NCI-H2107 treated with DMSO at 0.1 percent for 48 hours (cell line): ENCODE results near the gene ZNF678.
"Not testable (repeated sequence)": the region's sequence is repeated elsewhere in the genome, so short reads cannot be mapped to it uniquely, and the experiment has no call there.

ENCODE experiments used
- DNase-seq: peaks from one replicate; lab custom pipeline; 2025; ENCODE audit not compliant: unreplicated experiment; lab: John Stamatoyannopoulos, UW

Gene ZNF678

GRCh38 chr1:227596222-227596621 is 32.9 kb downstream of the ZNF678 start:
- not testable (repeated sequence) for DNase-seq

DNA sequence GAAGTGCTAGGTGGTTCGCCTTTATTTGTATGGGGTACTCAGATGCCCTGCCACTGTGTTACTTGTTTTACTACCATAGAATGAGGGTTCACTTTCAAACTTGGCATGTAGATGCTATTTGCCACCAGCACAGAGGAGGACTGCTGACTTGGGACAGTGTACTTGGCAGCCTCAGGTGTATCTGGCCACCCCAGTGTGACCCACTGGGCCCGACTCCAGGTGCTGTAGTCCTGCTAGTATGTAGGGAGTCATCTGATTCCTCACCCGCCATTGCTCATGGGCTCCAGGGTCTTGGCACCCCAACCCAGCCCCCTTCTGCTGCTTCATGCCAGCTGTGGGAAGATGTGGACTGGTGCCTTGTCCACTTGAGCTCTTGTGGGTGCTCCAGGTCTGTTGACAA is 40.0 kb downstream of the ZNF678 start:
- DNase-seq, result no peak

- DNase-seq, result no peak
Observed at GRCh38 chr1:227604446-227604845, 41.1 kb downstream of the ZNF678 start.

- not testable (repeated sequence) for DNase-seq
Observed at GRCh38 chr1:227606271-227606670, 42.9 kb downstream of the ZNF678 start.

DNA sequence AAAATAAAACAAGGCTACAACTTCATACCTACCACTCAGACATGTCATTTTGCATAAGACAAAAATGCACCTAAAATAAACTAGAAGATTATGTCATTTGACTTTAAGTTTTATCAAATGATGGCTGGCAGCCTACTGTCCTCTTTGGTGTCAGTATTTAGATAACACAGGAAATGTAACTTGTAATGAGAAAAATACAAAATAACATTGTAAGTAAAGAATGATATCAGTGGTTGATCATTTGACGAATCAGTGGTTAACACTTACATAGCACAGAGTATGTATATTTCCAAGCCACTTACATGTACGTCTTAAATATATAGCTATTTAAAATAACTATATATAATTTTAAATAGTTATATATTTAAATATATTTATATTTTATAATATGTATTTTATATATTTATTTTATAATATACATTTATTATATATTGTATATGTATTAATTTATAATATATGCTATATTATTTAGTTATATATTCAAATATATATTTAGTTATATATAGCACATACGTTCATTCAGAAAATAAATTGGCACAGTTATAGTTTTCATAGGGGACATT is 44.1 kb downstream of the ZNF678 start:
- no peak for DNase-seq

GRCh38 chr1:227612658-227613057 is 49.3 kb downstream of the ZNF678 start:
- no peak for DNase-seq

DNA sequence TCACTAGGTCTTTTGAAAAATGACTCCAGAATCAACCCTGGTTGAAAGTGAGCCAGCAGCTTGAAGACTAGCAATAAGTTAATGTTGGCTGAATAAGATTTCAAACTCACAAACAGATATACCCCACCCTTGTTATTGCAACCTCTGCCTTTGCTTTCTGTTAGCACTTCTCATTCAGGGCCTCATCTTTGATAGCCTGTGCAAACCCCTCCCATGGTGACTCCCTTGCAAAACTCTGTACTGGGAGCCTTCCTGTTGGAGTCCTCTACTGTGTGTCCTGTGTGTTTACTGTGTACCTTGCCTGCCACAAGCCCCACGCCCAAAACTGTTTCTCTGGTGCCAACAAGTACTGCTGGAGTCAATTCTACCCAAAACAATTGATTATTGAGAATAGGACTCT is 50.2 kb downstream of the ZNF678 start:
- no peak for DNase-seq

DNA sequence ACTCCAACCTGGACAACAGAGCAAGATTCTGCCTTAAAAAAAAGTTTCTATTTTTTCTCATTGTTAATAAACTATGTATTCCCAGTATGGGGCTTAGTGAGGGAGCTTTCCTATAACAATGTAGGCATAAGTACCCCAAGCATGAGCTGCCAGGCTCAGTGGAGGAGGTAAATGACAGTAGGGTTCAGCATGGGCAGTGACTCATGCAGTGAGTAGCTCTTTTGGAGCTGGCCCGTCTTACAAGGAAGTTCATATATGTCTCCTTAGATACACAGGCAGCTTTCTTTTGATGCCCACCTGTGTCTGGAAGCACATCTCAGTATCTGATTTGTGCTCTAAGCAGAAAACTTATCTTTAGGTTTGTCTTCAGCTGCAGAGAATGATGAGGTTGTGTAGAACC is 57.9 kb downstream of the ZNF678 start:
- DNase-seq, result no peak

GRCh38 chr1:227622739-227623475 is 59.6 kb downstream of the ZNF678 start:
- no peak for DNase-seq

DNA sequence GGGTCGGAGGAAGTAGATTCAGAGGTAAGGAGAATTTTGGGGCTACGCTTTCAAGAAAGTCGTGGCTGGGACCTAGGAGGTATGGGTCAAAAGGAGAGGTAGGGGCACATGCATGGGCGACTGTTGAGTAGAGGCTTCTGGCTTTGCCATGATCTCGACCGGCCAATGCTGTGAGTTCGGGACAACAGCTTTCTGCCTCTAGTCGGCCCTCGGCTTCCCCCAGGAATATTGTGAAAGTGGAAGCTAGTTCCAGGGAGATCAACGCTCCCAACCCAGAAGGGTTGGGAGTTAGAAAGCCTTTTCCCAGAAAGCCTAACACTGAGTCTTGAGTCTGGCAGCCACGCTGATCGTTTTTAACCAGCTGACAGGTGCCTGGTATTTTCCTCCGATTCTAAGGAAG is 69.0 kb downstream of the ZNF678 start:
- no peak for DNase-seq

DNA sequence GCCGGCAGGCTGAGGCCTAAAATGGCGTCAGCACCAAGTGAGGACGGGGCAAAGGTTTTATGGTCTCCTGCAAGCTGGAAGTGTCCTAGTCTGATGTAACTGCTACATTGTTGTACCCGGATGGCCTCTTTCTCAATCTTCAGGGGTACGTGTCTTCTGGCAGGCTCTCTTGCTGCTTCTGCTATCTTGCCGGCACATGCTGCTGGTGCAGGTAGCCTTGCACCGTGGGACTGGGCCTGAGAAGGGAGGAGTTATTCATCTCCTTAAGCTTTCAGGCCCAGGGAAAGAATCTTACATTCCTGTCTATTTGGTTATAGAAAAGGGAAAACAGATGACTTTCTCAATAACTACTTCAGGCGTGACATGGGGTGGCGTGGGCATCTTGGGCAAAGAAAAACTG is 72.2 kb downstream of the ZNF678 start:
- DNase-seq, result no peak

DNA sequence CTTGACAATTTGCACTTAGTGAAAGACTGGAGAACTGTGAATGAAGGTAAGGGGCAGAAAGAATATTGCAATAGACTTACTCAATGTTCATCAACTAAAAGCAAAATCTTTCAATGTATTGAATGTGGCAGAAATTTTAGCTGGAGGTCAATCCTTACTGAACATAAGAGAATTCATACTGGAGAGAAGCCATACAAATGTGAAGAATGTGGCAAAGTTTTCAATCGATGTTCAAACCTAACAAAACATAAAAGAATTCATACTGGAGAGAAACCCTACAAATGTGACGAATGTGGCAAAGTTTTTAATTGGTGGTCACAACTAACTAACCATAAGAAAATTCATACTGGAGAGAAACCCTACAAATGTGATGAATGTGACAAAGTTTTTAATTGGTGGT is 91.1 kb downstream of the ZNF678 start:
- no peak for DNase-seq

- no peak for DNase-seq
Observed at GRCh38 chr1:227654858-227655752, 91.7 kb downstream of the ZNF678 start.

- no peak for DNase-seq
Observed at GRCh38 chr1:227661495-227661894, 98.1 kb downstream of the ZNF678 start.

- no peak for DNase-seq
Observed at GRCh38 chr1:227662933-227663332, 99.6 kb downstream of the ZNF678 start.

DNA sequence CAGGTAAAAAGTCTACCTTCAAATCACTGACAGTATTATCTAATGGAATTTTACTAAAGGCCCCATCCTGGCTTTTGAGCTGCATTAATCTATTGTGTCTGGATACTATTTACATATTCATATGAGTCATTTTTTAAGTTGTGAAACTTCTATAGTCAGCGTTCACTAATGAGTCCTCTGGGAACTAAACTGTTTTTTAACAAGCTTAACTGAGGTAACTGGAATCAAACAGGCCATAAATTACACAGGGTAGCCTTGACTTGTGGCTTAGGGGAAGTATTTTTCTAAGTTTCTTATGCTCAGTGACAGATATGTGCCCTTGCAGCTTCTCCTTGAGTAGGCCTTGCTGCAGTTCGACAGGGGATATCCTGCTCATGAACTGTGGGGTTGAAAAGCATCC is 102.9 kb downstream of the ZNF678 start:
- no peak for DNase-seq

DNA sequence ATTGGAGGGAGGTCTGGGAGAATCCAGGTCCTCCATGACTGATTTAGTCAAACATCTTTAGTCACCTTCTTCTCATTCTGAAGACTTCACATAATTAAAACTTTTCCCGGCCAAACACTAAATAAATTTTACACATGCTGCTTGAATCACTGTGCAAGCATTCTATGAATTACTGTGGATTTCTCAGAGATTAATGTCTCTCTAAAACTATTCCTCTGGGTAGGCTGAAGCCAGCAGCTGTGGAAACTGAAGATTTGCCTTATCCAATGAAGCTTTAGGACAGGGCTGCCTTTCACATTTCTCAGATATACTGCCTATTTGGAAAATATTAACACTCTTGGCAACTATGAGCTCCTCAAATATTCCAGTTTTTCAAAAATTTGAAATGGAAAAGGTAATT is 110.1 kb downstream of the ZNF678 start:
- no peak for DNase-seq

- no peak for DNase-seq
Observed at GRCh38 chr1:227685807-227686206, 122.5 kb downstream of the ZNF678 start.

- DNase-seq, result no peak
Observed at GRCh38 chr1:227697321-227697864, 134.0 kb downstream of the ZNF678 start.

DNA sequence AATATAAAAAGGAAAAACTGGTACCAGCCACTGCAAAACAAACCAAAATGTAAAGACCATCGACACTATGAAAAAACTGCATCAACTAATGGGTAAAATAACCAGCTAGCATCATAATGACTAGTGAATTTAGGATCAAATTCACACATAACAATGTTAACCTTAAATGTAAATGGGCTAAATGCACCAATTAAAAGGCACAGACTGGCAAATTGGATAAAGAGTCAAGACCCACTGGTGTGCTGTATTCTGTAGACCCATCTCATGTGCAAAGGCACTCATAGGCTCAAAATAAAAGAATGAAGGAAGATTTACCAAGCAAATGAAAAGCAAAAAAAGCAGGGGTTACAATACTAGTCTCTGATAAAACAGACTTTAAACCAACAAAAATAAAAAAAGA is 138.3 kb downstream of the ZNF678 start:
- DNase-seq, result not testable (repeated sequence)

GRCh38 chr1:227707846-227708245 is 144.5 kb downstream of the ZNF678 start:
- DNase-seq, result no peak

- no peak for DNase-seq
Observed at GRCh38 chr1:227709451-227709850, 146.1 kb downstream of the ZNF678 start.
